ENCODE data around the gene TMEM132D. TPM values are rescaled to one million over a fixed set of nuclear protein-coding genes. Genes with fewer than 3 reads are reported as not detected.

The TMEM132D gene
- total and polyA plus RNA-seq, 2 experiments from 2014 or later, result 2.0 to 2.4 TPM

DNA sequence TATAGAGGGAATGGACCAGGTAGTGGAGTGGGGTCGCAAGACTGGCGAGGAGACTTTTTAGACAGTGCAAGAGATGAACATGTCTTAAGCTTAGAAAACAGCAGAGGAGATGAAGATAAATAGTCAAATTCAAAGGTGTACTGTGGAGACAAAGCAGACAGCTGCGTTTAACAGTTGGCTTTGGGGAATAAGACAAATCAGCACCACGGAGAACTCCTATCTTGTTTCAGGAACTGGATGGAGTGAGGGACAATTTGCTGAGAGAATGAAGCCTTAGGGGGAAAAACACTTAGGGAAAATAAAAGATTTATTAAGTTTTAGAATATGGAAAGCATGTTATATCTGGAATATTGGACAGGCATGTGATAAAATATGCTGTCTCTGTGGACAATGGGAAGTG lies 591.8 kb downstream of the TMEM132D start:
- H3K4me3 ChIP-seq, result no peak overlapping the region
- no peak overlapping the region for H3K4me2 ChIP-seq
- H3K9me3 ChIP-seq (ENCODE audit: low read depth), result no peaks in the 10 kb centered on the region
- H3K27me3 ChIP-seq, result no peaks in the 10 kb centered on the region
- WGBS (ENCODE audit: low lambda C conversion rate, missing lambda C conversion rate), result 60% methylated on average over 4 of the region's 4 CpGs
- no peak for DNase-seq (ENCODE audit: low spot score)
- no peaks in the 10 kb centered on the region for H4K20me1 ChIP-seq (ENCODE audit: insufficient read depth, poor library complexity, severe bottlenecking)
- H3K79me2 ChIP-seq, result no peaks in the 10 kb centered on the region
- no peaks in the 10 kb centered on the region for H3K36me3 ChIP-seq (replicated peaks; ENCODE audit: insufficient read depth, low read depth)
- TF ChIP-seq EZH2 (IDR thresholded peaks at IDR 0.05; ENCODE audit: borderline replicate concordance) (no peak), EZH2phosphoT487 (IDR thresholded peaks at IDR 0.05; ENCODE audit: low read depth, severe bottlenecking, unreplicated experiment) (no peak)
- TF ChIP-seq, protein P1, sequence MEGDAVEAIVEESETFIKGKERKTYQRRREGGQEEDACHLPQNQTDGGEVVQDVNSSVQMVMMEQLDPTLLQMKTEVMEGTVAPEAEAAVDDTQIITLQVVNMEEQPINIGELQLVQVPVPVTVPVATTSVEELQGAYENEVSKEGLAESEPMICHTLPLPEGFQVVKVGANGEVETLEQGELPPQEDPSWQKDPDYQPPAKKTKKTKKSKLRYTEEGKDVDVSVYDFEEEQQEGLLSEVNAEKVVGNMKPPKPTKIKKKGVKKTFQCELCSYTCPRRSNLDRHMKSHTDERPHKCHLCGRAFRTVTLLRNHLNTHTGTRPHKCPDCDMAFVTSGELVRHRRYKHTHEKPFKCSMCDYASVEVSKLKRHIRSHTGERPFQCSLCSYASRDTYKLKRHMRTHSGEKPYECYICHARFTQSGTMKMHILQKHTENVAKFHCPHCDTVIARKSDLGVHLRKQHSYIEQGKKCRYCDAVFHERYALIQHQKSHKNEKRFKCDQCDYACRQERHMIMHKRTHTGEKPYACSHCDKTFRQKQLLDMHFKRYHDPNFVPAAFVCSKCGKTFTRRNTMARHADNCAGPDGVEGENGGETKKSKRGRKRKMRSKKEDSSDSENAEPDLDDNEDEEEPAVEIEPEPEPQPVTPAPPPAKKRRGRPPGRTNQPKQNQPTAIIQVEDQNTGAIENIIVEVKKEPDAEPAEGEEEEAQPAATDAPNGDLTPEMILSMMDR (IDR thresholded peaks at IDR 0.05; ENCODE audit: poor library complexity), result no peak
- no peaks in the 10 kb centered on the region for H3K4me1 ChIP-seq (ENCODE audit: insufficient read depth)
- H3K9me2 ChIP-seq (replicated peaks; ENCODE audit: insufficient read depth), result no peaks in the 10 kb centered on the region
- no peak overlapping the region for H2AFZ ChIP-seq
- H3K27ac ChIP-seq, result no peak overlapping the region

DNA sequence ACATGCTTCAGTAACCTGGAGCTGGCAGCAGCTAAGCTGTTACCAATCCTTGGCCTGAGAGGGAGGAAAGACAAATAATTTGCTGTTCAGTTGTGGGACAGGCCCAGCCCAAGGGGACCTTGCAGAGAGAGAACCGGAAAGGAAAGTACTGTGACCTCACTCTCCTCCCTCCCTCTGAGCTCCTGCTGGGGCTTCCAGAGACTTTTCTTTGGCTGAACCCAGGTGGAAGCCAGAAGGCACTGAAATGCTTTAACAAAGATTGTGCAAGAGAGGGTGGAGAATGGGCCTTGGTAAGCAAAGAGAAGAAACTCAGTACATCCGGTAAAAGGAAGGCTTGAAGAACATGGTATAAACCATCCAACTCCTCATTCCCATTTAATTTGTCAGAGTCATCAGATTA lies 593.5 kb downstream of the TMEM132D start:
- no peaks in the 10 kb centered on the region for H3K9me2 ChIP-seq (replicated peaks; ENCODE audit: insufficient read depth)
- no peaks in the 10 kb centered on the region for H3K4me1 ChIP-seq (ENCODE audit: insufficient read depth)
- no peak overlapping the region for H3K4me3 ChIP-seq
- 92% methylated on average over 2 of the region's 2 CpGs for WGBS (ENCODE audit: low lambda C conversion rate, missing lambda C conversion rate)
- TF ChIP-seq, protein P1 (IDR thresholded peaks at IDR 0.05; ENCODE audit: poor library complexity), result no peak
- no peak for TF ChIP-seq EZH2 (IDR thresholded peaks at IDR 0.05; ENCODE audit: borderline replicate concordance)
- TF ChIP-seq EZH2phosphoT487 (IDR thresholded peaks at IDR 0.05; ENCODE audit: low read depth, severe bottlenecking, unreplicated experiment), result no peak
- no peak overlapping the region for H3K27ac ChIP-seq
- H2AFZ ChIP-seq, result no peak overlapping the region
- H3K79me2 ChIP-seq, result no peaks in the 10 kb centered on the region
- no peak overlapping the region for H3K4me2 ChIP-seq
- H3K36me3 ChIP-seq (replicated peaks; ENCODE audit: insufficient read depth, low read depth), result no peaks in the 10 kb centered on the region
- H3K27me3 ChIP-seq, result no peaks in the 10 kb centered on the region
- no peaks in the 10 kb centered on the region for H3K9me3 ChIP-seq (ENCODE audit: low read depth)
- H4K20me1 ChIP-seq (ENCODE audit: insufficient read depth, poor library complexity, severe bottlenecking), result no peaks in the 10 kb centered on the region
- no peak for DNase-seq (ENCODE audit: low spot score)

DNA sequence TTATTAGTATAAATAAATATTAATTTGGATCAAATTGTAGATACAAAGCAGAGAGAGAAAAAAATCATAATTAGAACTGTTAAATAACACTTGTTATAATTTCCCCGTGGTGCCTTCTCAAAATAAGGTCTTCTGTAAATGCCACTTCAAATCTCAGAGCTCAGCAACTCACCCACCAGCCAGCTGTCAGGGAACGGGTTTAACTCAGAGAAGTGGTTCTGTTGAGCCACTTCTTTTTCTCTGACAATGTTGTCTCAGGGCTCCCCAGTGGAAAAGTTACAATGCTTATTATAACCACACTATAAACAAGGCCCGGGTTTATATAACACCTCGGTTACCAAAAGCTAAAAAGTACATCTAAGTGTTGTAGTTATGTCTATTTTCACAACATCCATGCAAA lies 598.0 kb downstream of the TMEM132D start:
- Histone ChIP-seq H3K36me3 (replicated peaks; ENCODE audit: insufficient read depth, low read depth) (no peaks in the 10 kb centered on the region), H3K9me2 (replicated peaks; ENCODE audit: insufficient read depth) (no peaks in the 10 kb centered on the region), H3K4me3 (no peak overlapping the region), H2AFZ (no peak overlapping the region), H3K4me2 (no peak overlapping the region), H3K79me2 (no peaks in the 10 kb centered on the region), H4K20me1 (ENCODE audit: insufficient read depth, poor library complexity, severe bottlenecking) (no peaks in the 10 kb centered on the region), H3K27me3 (no peaks in the 10 kb centered on the region), H3K27ac (no peak overlapping the region), H3K9me3 (ENCODE audit: low read depth) (no peaks in the 10 kb centered on the region), H3K4me1 (ENCODE audit: insufficient read depth) (no peaks in the 10 kb centered on the region)
- WGBS (ENCODE audit: low lambda C conversion rate, missing lambda C conversion rate), result 82% methylated on average over 4 of the region's 4 CpGs
- no peak for DNase-seq (ENCODE audit: low spot score)
- TF ChIP-seq EZH2 (IDR thresholded peaks at IDR 0.05; ENCODE audit: borderline replicate concordance) (no peak), EZH2phosphoT487 (IDR thresholded peaks at IDR 0.05; ENCODE audit: low read depth, severe bottlenecking, unreplicated experiment) (no peak)
- TF ChIP-seq, protein P1 (IDR thresholded peaks at IDR 0.05; ENCODE audit: poor library complexity), result no peak

DNA sequence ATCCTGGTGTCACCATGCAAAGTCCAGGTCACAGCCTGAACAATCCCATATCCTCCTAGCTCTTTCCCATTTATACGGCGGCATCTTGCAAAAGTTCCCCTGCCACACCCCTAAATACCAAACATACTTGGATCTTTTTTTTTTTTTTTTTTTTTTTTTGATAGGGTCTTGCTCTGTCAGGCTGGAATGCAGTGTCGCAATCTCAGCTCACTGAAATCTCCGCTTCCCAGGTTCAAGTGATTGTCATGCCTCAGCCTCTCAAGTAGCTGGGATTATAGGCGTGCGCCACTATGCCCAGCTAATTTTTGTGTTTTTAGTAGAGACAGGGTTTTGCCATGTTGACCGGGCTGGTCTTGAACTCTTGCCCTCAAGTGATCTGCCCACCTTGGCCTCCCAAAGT lies 599.3 kb downstream of the TMEM132D start:
- Histone ChIP-seq H3K9me2 (replicated peaks; ENCODE audit: insufficient read depth) (no peaks in the 10 kb centered on the region), H3K4me1 (ENCODE audit: insufficient read depth) (no peaks in the 10 kb centered on the region), H4K20me1 (ENCODE audit: insufficient read depth, poor library complexity, severe bottlenecking) (no peaks in the 10 kb centered on the region), H3K4me2 (no peak overlapping the region), H3K4me3 (no peak overlapping the region), H3K9me3 (ENCODE audit: low read depth) (no peaks in the 10 kb centered on the region), H3K27me3 (no peaks in the 10 kb centered on the region), H3K27ac (no peak overlapping the region), H3K79me2 (no peaks in the 10 kb centered on the region), H3K36me3 (replicated peaks; ENCODE audit: insufficient read depth, low read depth) (no peaks in the 10 kb centered on the region), H2AFZ (no peak overlapping the region)
- WGBS (ENCODE audit: low lambda C conversion rate, missing lambda C conversion rate), result 84% methylated on average over 7 of the region's 7 CpGs
- no peak for DNase-seq (ENCODE audit: low spot score)
- TF ChIP-seq, protein P1 (IDR thresholded peaks at IDR 0.05; ENCODE audit: poor library complexity), result no peak
- no peak for TF ChIP-seq EZH2 (IDR thresholded peaks at IDR 0.05; ENCODE audit: borderline replicate concordance)
- TF ChIP-seq EZH2phosphoT487 (IDR thresholded peaks at IDR 0.05; ENCODE audit: low read depth, severe bottlenecking, unreplicated experiment), result no peak
